Gastrocnemius medialis (tissue), 4 donors: ENCODE measurements around the gene FOXL2NB. TPM values are rescaled to one million over a fixed set of nuclear protein-coding genes. Genes with fewer than 3 reads are reported as not detected.

Experiments used
- ATAC-seq, 2 donors: fragments of 150-250 bp; one replicate each; pipeline ENCODE4 v1.9.1; 2016
- DNase-seq, 2 donors: peaks; one replicate each; pipeline ENCODE4 v3.0.0-alpha.2; 2019
- H3K27ac ChIP-seq, 4 donors: fragments of 200-600 bp; sonication (generic); 1 replicate in 1 of 4; 2 replicates in 3 of 4; pipeline ENCODE4 v1.5.1; 2016 to 2018; ENCODE audit warnings: mild to moderate bottlenecking in 2 of 4, moderate library complexity in 1 of 4
- H3K27me3 ChIP-seq, 3 donors: fragments of 200-600 bp; sonication (generic) in 2 of 3; 1 replicate in 1 of 3; 2 replicates in 2 of 3; pipeline versions ENCODE4 v1.5.1 to v1.6.0; 2016 to 2019; ENCODE audit warnings: mild to moderate bottlenecking in 1 of 3, moderate library complexity in 1 of 3
- H3K36me3 ChIP-seq, 2 donors: fragments of 200-600 bp; sonication (generic) in 1 of 2; one replicate each; pipeline ENCODE4 v1.5.1; 2017 to 2018
- H3K4me1 ChIP-seq, 2 donors: fragments of 200-600 bp; sonication (generic) in 1 of 2; one replicate each; pipeline ENCODE4 v1.5.1; 2016 to 2017; ENCODE audit warnings: mild to moderate bottlenecking in 2 of 2
- H3K4me3 ChIP-seq, 4 donors: fragments of 200-600 bp; sonication (generic) in 3 of 4; 1 replicate in 1 of 4; 2 replicates in 3 of 4; pipeline ENCODE4 v1.5.1; 2016 to 2019; ENCODE audit warnings: mild to moderate bottlenecking in 2 of 4
- H3K9me3 ChIP-seq, 3 donors: fragments of 200-600 bp; sonication (generic) in 2 of 3; 1 replicate in 1 of 3; 2 replicates in 2 of 3; pipeline ENCODE4 v1.5.1; 2016 to 2019
- CTCF ChIP-seq, 5 experiments: fragments of 450-650 bp in 3 of 5; fragments of 200-600 bp in 2 of 5; sonication (generic) in 2 of 5; IDR thresholded peaks in 4 of 5; conservative IDR thresholded peaks in 1 of 5; 1 replicate in 4 of 5; 2 replicates in 1 of 5; pipeline ENCODE4 v1.5.1; 2016 to 2019; ENCODE audit warnings: antibody characterized with exemption in 5 of 5, mild to moderate bottlenecking in 3 of 5, moderate library complexity in 3 of 5
- POLR2A ChIP-seq, 2 donors: fragments of 450-650 bp; IDR thresholded peaks; one replicate each; pipeline ENCODE4 v1.6.1; 2017; ENCODE audit warnings: antibody characterized with exemption in 2 of 2, mild to moderate bottlenecking in 2 of 2, moderate library complexity in 2 of 2
- in situ Hi-C, 4 donors: fragments of 200-750 bp; cut with MboI; loops; one replicate each; pipeline versions ENCODE4 v1.15.0 to v1.8.0; 2017; ENCODE audit warnings: low sequenced_read_pairs in 4 of 4
- intact Hi-C: fragments of 100-400 bp; cut with DNase I; formaldehyde crosslinking; loops from one replicate; pipeline ENCODE4 v1.15.1; 2023; ENCODE audit warnings: low total_unique reads
- total RNA-seq, 4 donors: library from RNA; depleted of rRNA; stranded (reverse); fragments of >200 nt; gene quantifications; one replicate each; pipeline versions ENCODE4 v1.1.0 to v1.2.3, GENCODE V29; 2016

Gene FOXL2NB
- total RNA-seq, 4 donors from 2014 or later, result not detected

GRCh38 chr3:138901567-138901966 is 45.5 kb upstream of the FOXL2NB start:
- TF ChIP-seq CTCF (IDR thresholded peaks at IDR 0.05 in 4 of 5, conservative IDR thresholded peaks at IDR 0.05 in 1 of 5) (no peak), POLR2A (IDR thresholded peaks at IDR 0.05) (no peak)
- in situ Hi-C loops (loop anchor here in 3 of 4 donors (25.0 kb wide), 2 partner anchors 489 to 564 kb away; partner anchors contain the start of genes MRAS (in 1 of the 3) and NME9 (in 1 of the 3)), intact Hi-C loops (no loop called here)
- H3K36me3 ChIP-seq, result no peaks in the 10 kb centered on the region
- ATAC-seq, result no peak
- H3K4me1 ChIP-seq, result peaks cover 0 to 8% of the 10 kb centered on the region in 2 donors
- no peaks in the 10 kb centered on the region for H3K9me3 ChIP-seq
- no peaks in the 10 kb centered on the region for H3K27me3 ChIP-seq
- H3K27ac ChIP-seq, result no peak overlapping the region
- H3K4me3 ChIP-seq, result no peak overlapping the region
- DNase-seq, result no peak

- intact Hi-C loops, result no loop called here
- Histone ChIP-seq H3K27me3 (no peaks in the 10 kb centered on the region), H3K27ac (no peak overlapping the region), H3K9me3 (no peaks in the 10 kb centered on the region), H3K36me3 (no peaks in the 10 kb centered on the region), H3K4me1 (peaks cover 0 to 8% of the 10 kb centered on the region in 2 donors), H3K4me3 (no peak overlapping the region)
- in situ Hi-C loops, result loop anchor here in 3 of 4 donors (25.0 kb wide), 2 partner anchors 490 to 565 kb away; partner anchors contain the start of genes MRAS (in 1 of the 3) and NME9 (in 1 of the 3)
- TF ChIP-seq POLR2A (IDR thresholded peaks at IDR 0.05) (no peak), CTCF (IDR thresholded peaks at IDR 0.05 in 4 of 5, conservative IDR thresholded peaks at IDR 0.05 in 1 of 5) (no peak)
- DNase-seq (no peak), ATAC-seq (no peak)
Observed at GRCh38 chr3:138902171-138902570, 44.8 kb upstream of the FOXL2NB start.

- in situ Hi-C loops (loop anchor here in 3 of 4 donors (25.0 kb wide), 2 partner anchors 495 to 570 kb away; partner anchors contain the start of genes MRAS (in 1 of the 3) and NME9 (in 1 of the 3)), intact Hi-C loops (no loop called here)
- ATAC-seq (no peak), DNase-seq (no peak)
- Histone ChIP-seq H3K9me3 (no peaks in the 10 kb centered on the region), H3K36me3 (no peaks in the 10 kb centered on the region), H3K4me1 (no peaks in the 10 kb centered on the region), H3K27ac (no peak overlapping the region), H3K4me3 (no peak overlapping the region), H3K27me3 (no peaks in the 10 kb centered on the region)
- TF ChIP-seq POLR2A (IDR thresholded peaks at IDR 0.05) (no peak), CTCF (IDR thresholded peaks at IDR 0.05 in 4 of 5, conservative IDR thresholded peaks at IDR 0.05 in 1 of 5) (no peak)
Observed at GRCh38 chr3:138907539-138907938, 39.5 kb upstream of the FOXL2NB start.

- intact Hi-C loops (no loop called here), in situ Hi-C loops (loop anchor here in 3 of 4 donors (25.0 kb wide), 2 partner anchors 497 to 572 kb away; partner anchors contain the start of genes MRAS (in 1 of the 3) and NME9 (in 1 of the 3))
- TF ChIP-seq CTCF (IDR thresholded peaks at IDR 0.05 in 4 of 5, conservative IDR thresholded peaks at IDR 0.05 in 1 of 5) (no peak), POLR2A (IDR thresholded peaks at IDR 0.05) (no peak)
- no peaks in the 10 kb centered on the region for H3K36me3 ChIP-seq
- DNase-seq, result no peak
- H3K4me3 ChIP-seq, result no peak overlapping the region
- H3K27me3 ChIP-seq, result no peaks in the 10 kb centered on the region
- no peaks in the 10 kb centered on the region for H3K9me3 ChIP-seq
- no peak for ATAC-seq
- no peaks in the 10 kb centered on the region for H3K4me1 ChIP-seq
- H3K27ac ChIP-seq, result no peak overlapping the region
Observed at GRCh38 chr3:138908846-138909245, 38.2 kb upstream of the FOXL2NB start.
